MM.1S (cell line): ENCODE data around the gene PHAX.

Experiments
- EZH2 ChIP-seq: fragments of 300-600 bp; sonication (generic); optimal IDR thresholded peaks from 2 replicates; pipeline ENCODE3; 2017; ENCODE audit warnings: low read depth, mild to moderate bottlenecking, antibody characterized with exemption, low read length, mixed read lengths
- TF ChIP-seq, protein P1 (sequence below): fragments of 300-600 bp; sonication (generic); IDR thresholded peaks from 2 replicates; pipeline ENCODE4 v1.5.1; 2016; ENCODE audit warnings: antibody characterized with exemption, low read length, mixed read lengths

DNA sequence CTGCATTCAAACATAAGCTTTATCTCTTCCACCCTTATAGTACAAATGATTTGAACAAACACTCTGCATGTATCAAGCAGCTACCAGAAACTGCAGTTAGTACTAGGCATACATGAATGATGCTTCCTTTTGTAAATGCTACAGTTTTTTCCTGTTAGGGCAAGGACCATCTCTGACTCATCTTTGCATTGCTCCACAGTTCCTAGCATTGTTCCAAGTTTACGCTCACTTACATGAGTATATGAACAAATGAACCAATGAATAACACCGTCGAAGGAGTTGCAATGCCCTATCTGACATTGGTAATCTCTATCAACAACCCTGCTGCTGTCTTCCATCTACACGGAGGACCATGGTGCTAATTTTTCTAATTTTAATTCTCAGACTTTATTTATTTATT lies 3.6 kb upstream of the PHAX start:
- TF ChIP-seq, protein P1, sequence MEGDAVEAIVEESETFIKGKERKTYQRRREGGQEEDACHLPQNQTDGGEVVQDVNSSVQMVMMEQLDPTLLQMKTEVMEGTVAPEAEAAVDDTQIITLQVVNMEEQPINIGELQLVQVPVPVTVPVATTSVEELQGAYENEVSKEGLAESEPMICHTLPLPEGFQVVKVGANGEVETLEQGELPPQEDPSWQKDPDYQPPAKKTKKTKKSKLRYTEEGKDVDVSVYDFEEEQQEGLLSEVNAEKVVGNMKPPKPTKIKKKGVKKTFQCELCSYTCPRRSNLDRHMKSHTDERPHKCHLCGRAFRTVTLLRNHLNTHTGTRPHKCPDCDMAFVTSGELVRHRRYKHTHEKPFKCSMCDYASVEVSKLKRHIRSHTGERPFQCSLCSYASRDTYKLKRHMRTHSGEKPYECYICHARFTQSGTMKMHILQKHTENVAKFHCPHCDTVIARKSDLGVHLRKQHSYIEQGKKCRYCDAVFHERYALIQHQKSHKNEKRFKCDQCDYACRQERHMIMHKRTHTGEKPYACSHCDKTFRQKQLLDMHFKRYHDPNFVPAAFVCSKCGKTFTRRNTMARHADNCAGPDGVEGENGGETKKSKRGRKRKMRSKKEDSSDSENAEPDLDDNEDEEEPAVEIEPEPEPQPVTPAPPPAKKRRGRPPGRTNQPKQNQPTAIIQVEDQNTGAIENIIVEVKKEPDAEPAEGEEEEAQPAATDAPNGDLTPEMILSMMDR, result no peak
- no peak for TF ChIP-seq EZH2
